A673 (cell line): ENCODE data around the gene FXYD7. TPM values are rescaled to one million over a fixed set of nuclear protein-coding genes. Genes with fewer than 3 reads are reported as not detected.

ENCODE experiments used
- BruUV-seq: library from RNA; stranded (reverse); fragments of 400-500 nt; replicated peaks from 2 replicates; lab custom pipeline; 2021; lab: Mats Ljungman, UMichigan
- CTCF ChIA-PET: fragments of 300-600 bp; sonication (Branson Sonifier 250); formaldehyde crosslinking; loops from one replicate; lab custom pipeline; 2022; ENCODE audit warnings: antibody characterized with exemption; lab: Charles Lee
- POLR2A ChIA-PET: fragments of 300-600 bp; sonication (Branson Sonifier 250); formaldehyde crosslinking; loops from one replicate; lab custom pipeline; 2022; ENCODE audit warnings: antibody characterized with exemption; ENCODE audit not compliant: low non-redundant PET; lab: Charles Lee
- DNase-seq: peaks from one replicate; pipeline ENCODE4 v3.0.0-alpha.2; 2015; ENCODE audit warnings: low spot score
- H3K27ac ChIP-seq: fragments of 200-600 bp; sonication (generic); 2 replicates; pipeline ENCODE4 v1.5.1; 2016; ENCODE audit warnings: mixed run types, low read depth, mild to moderate bottlenecking, mixed read lengths, antibody characterized with exemption, low read length; ENCODE audit not compliant: poor library complexity, severe bottlenecking
- H3K27me3 ChIP-seq: fragments of 200-600 bp; sonication (generic); replicated peaks from 2 replicates; pipeline ENCODE4 v1.6.1; 2017; ENCODE audit warnings: mixed run types, low read depth, mild to moderate bottlenecking, mixed read lengths, antibody characterized with exemption, low read length; ENCODE audit not compliant: insufficient read depth, poor library complexity
- H3K36me3 ChIP-seq: fragments of 200-600 bp; sonication (generic); 2 replicates; pipeline ENCODE4 v1.6.1; 2016; ENCODE audit warnings: mixed run types, mild to moderate bottlenecking, mixed read lengths, antibody characterized with exemption, low read length; ENCODE audit not compliant: insufficient read depth, poor library complexity, severe bottlenecking
- H3K4me1 ChIP-seq: fragments of 200-600 bp; sonication (generic); 2 replicates; pipeline ENCODE4 v1.6.1; 2017; ENCODE audit warnings: mixed run types, mild to moderate bottlenecking, mixed read lengths, antibody characterized with exemption, low read length; ENCODE audit not compliant: insufficient read depth, poor library complexity, severe bottlenecking
- H3K4me3 ChIP-seq: fragments of 200-600 bp; sonication (generic); 2 replicates; pipeline ENCODE4 v1.5.1; 2016; ENCODE audit warnings: low read depth, mixed run types, mild to moderate bottlenecking, mixed read lengths, low read length; ENCODE audit not compliant: poor library complexity, severe bottlenecking
- H3K9me3 ChIP-seq: fragments of 200-600 bp; sonication (generic); 2 replicates; pipeline ENCODE4 v1.6.1; 2016; ENCODE audit warnings: mixed run types, low read depth, mild to moderate bottlenecking, mixed read lengths, antibody characterized with exemption, low read length; ENCODE audit not compliant: poor library complexity, severe bottlenecking
- EZH2 ChIP-seq: fragments of 200-600 bp; sonication (generic); IDR thresholded peaks from 2 replicates; pipeline ENCODE4 v1.6.1; 2017; ENCODE audit warnings: borderline replicate concordance, low read depth, mild to moderate bottlenecking, mixed read lengths, antibody characterized with exemption, low read length; ENCODE audit not compliant: poor library complexity, severe bottlenecking
- intact Hi-C: fragments of 100-400 bp; cut with micrococcal nuclease; formaldehyde crosslinking; loops from one replicate; pipeline ENCODE4 v1.10.0; 2022; ENCODE audit not compliant: unreplicated experiment
- total RNA-seq: library from RNA; stranded (reverse); gene quantifications from 2 replicates; pipeline ENCODE4 v1.2.3, GENCODE V29; 2021
- TF ChIP-seq, protein P1 (sequence below): fragments of 300-800, 200-600 bp; sonication (generic); conservative IDR thresholded peaks from 2 replicates; pipeline ENCODE4 v1.5.1; 2017; ENCODE audit warnings: low read depth, mild to moderate bottlenecking, antibody characterized with exemption, low read length, moderate library complexity, mixed read lengths

The FXYD7 gene
- total RNA-seq, 1 experiment from 2014 or later: 0.56 TPM

DNA sequence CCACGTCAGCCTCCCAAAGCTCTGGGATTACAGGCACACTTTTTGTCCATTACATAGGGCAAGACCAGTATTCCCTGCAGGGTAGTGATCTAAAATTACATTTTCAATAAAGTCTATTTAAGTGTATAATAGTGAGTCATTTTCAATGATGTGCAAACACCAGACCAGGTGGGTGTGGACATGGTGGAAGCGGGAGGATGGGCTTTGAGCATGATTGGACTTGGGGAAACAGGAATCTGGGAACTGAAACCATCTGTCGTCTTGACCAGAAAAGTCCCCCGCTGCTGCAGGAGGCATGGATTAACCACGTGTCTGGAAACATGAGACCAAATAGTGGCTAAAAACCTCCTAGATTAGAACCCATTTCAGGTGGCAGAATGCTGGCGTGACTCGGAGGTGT, 22.6 kb upstream of the FXYD7 start:
- ChIA-PET CTCF (no interaction called here), POLR2A (no interaction called here)
- Histone ChIP-seq H3K9me3 (no peaks in the 10 kb centered on the region), H3K4me1 (peaks cover 11% of the 10 kb centered on the region), H3K36me3 (no peaks in the 10 kb centered on the region), H3K4me3 (no peak overlapping the region), H3K27me3 (no peaks in the 10 kb centered on the region), H3K27ac (no peak overlapping the region)
- no TSS peak for BruUV-seq
- DNase-seq: no peak
- intact Hi-C loops: no loop called here
- TF ChIP-seq, protein P1, sequence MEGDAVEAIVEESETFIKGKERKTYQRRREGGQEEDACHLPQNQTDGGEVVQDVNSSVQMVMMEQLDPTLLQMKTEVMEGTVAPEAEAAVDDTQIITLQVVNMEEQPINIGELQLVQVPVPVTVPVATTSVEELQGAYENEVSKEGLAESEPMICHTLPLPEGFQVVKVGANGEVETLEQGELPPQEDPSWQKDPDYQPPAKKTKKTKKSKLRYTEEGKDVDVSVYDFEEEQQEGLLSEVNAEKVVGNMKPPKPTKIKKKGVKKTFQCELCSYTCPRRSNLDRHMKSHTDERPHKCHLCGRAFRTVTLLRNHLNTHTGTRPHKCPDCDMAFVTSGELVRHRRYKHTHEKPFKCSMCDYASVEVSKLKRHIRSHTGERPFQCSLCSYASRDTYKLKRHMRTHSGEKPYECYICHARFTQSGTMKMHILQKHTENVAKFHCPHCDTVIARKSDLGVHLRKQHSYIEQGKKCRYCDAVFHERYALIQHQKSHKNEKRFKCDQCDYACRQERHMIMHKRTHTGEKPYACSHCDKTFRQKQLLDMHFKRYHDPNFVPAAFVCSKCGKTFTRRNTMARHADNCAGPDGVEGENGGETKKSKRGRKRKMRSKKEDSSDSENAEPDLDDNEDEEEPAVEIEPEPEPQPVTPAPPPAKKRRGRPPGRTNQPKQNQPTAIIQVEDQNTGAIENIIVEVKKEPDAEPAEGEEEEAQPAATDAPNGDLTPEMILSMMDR: no peak
- TF ChIP-seq EZH2: no peak

DNA sequence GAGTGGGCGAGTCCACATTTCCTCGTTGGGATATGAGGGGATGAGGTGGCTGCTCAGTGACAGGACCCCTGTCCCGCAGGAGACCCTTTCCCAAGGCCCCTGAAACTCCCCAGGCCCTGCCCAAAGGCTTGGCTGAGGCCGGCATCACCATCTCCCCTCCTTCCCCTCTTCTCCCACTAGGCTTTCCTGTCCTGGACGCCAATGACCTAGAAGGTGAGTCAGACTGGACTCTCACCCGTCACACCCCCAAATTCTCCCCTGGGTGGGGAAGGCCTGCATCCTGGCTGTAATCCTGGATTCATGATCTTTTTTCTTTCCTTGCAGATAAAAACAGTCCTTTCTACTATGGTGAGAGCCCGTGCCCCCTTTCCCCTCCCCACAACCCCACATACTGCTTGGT, 22.2 kb upstream of the FXYD7 start:
- no peaks in the 10 kb centered on the region for H3K27me3 ChIP-seq
- no peaks in the 10 kb centered on the region for H3K36me3 ChIP-seq
- DNase-seq: no peak
- peaks cover 11% of the 10 kb centered on the region for H3K4me1 ChIP-seq
- ChIA-PET POLR2A (no interaction called here), CTCF (no interaction called here)
- intact Hi-C loops: no loop called here
- no peak overlapping the region for H3K4me3 ChIP-seq
- no TSS peak for BruUV-seq
- TF ChIP-seq, protein P1: no peak
- no peak for TF ChIP-seq EZH2
- no peak overlapping the region for H3K27ac ChIP-seq
- H3K9me3 ChIP-seq: no peaks in the 10 kb centered on the region

DNA sequence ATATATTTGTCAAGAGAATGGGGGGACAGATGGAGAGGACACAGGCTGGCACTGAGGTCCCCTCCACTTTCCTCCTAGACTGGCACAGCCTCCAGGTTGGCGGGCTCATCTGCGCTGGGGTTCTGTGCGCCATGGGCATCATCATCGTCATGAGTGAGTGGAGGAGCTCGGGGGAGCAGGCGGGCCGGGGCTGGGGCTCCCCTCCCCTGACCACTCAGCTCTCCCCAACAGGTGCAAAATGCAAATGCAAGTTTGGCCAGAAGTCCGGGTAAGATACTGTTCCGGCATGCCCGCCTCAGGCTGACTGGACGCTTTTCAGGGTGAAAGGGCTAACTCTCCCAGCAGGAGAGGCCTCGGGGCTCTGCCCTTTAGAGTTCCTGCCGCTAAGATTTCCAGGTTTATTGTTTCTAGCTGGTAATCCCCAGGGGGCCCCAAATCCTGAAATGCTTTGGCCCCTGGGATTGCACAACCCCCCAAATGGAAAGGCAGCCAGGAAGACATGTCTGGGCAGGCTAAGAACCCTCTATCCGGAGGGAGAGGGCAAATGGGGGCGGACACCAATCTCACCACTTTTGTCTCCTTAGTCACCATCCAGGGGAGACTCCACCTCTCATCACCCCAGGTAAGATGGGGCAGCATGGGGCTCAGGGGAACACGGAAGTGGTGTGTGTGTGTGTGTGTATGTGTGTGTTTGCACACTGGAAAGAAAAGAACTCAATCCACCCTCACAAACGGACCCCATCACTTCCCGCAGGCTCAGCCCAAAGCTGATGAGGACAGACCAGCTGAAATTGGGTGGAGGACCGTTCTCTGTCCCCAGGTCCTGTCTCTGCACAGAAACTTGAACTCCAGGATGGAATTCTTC, 20.1 kb upstream of the FXYD7 start:
- TF ChIP-seq, protein P1: no peak
- no peak for TF ChIP-seq EZH2
- Histone ChIP-seq H3K9me3 (no peaks in the 10 kb centered on the region), H3K4me3 (no peak overlapping the region), H3K4me1 (peaks cover 11% of the 10 kb centered on the region), H3K27me3 (no peaks in the 10 kb centered on the region), H3K36me3 (no peaks in the 10 kb centered on the region), H3K27ac (no peak overlapping the region)
- intact Hi-C loops: no loop called here
- no peak for DNase-seq
- ChIA-PET POLR2A (no interaction called here), CTCF (no interaction called here)
- no TSS peak for BruUV-seq
